Measurements from ENCODE around the gene GSTA5.
"Not testable (repeated sequence)": the region's sequence is repeated elsewhere in the genome, so short reads cannot be mapped to it uniquely, and the experiment has no call there.

GSTA5 gene

GRCh38 chr6:52840763-52841585 is at the start of gene GSTA5:
Gene GSTA5, minus strand, starts transcription at chr6:52840813.
- no peak for DNase-seq (ENCODE audit: low read depth)

- no peak for DNase-seq (ENCODE audit: low read depth)
Measured at GRCh38 chr6:52890018-52890417, 49.4 kb upstream of the GSTA5 start.

GRCh38 chr6:52887910-52888524 is 47.4 kb upstream of the GSTA5 start:
- DNase-seq (ENCODE audit: low read depth), result no peak

GRCh38 chr6:52881996-52882841 is 41.6 kb upstream of the GSTA5 start:
- DNase-seq (ENCODE audit: low read depth), result peak; percentile 35

GRCh38 chr6:52881662-52881995 is 41.0 kb upstream of the GSTA5 start:
- DNase-seq (ENCODE audit: low read depth), result no peak

- DNase-seq (ENCODE audit: low read depth), result no peak
Measured at GRCh38 chr6:52877786-52878185, 37.2 kb upstream of the GSTA5 start.

- DNase-seq (ENCODE audit: low read depth), result no peak
Measured at GRCh38 chr6:52877168-52877567, 36.6 kb upstream of the GSTA5 start.

GRCh38 chr6:52876056-52876787 is 35.6 kb upstream of the GSTA5 start:
- DNase-seq (ENCODE audit: low read depth), result no peak

- DNase-seq (ENCODE audit: low read depth), result no peak
Measured at GRCh38 chr6:52872031-52872430, 31.4 kb upstream of the GSTA5 start.

- no peak for DNase-seq (ENCODE audit: low read depth)
Measured at GRCh38 chr6:52871621-52872020, 31.0 kb upstream of the GSTA5 start.

- not testable (repeated sequence) for DNase-seq (ENCODE audit: low read depth)
Measured at GRCh38 chr6:52870335-52871091, 29.9 kb upstream of the GSTA5 start.

GRCh38 chr6:52868899-52869298 is 28.3 kb upstream of the GSTA5 start:
- not testable (repeated sequence) for DNase-seq (ENCODE audit: low read depth)

- DNase-seq (ENCODE audit: low read depth), result no peak
Measured at GRCh38 chr6:52868240-52868639, 27.6 kb upstream of the GSTA5 start.

GRCh38 chr6:52861151-52861550 is 20.5 kb upstream of the GSTA5 start:
- not testable (repeated sequence) for DNase-seq (ENCODE audit: low read depth)

- no peak for DNase-seq (ENCODE audit: low read depth)
Measured at GRCh38 chr6:52858416-52858815, 17.8 kb upstream of the GSTA5 start.

- DNase-seq (ENCODE audit: low read depth), result peak; percentile 7
Measured at GRCh38 chr6:52856137-52856536, 15.5 kb upstream of the GSTA5 start.

- DNase-seq (ENCODE audit: low read depth), result no peak
Measured at GRCh38 chr6:52849137-52849536, 8.5 kb upstream of the GSTA5 start.

- DNase-seq (ENCODE audit: low read depth), result no peak
Measured at GRCh38 chr6:52846002-52846401, 5.4 kb upstream of the GSTA5 start.

- DNase-seq (ENCODE audit: low read depth), result no peak
Measured at GRCh38 chr6:52843605-52844004, 3.0 kb upstream of the GSTA5 start.

GRCh38 chr6:52839124-52840055 is 1.2 kb downstream of the GSTA5 start:
- DNase-seq (ENCODE audit: low read depth), result peak; percentile 45
